GM21576 (cell line): ENCODE results near the gene TLCD3B.

ENCODE experiments used
- ATAC-seq: cut with Tn5 transposase; IDR thresholded peaks from one replicate; pipeline ENCODE4 v1.9.1; 2021; ENCODE audit warnings: mild to moderate bottlenecking, moderate library complexity; ENCODE audit not compliant: unreplicated experiment

The TLCD3B gene

DNA sequence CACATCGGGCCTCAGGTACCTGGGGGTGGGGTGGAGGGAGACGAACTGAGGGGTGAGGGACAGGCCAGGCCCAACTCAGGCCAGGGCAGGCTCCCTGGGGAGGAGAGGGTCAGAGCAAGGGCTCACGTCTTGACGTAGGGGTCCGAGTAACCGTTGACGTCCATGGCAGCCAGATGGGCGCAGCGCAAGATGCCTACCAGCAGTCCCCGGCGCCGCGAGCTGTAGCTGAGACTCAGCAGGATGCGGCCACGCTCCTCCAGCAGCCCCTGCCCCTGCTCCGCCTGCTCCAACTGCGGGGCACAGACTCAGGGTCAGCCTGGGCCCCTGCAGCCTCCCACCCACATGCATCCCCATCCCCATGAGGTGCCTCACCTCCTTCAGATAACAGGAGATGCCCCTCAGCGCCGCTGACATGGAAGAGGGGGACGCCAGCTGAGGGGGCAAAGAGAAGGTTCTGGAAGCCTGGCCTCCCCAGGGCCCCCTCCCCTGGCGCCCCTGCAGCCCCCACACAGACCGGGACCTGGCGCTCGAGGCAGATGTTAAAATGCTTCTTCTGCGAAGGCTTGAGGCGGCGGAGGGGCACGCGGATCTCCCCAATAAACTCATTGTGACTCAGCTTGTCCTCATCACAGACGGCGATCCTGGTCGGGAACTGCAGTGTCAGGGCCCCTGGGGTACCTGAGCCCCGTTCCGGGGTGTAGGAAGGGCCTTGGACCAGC is 24.3 kb downstream of the TLCD3B start:
- no peak for ATAC-seq

DNA sequence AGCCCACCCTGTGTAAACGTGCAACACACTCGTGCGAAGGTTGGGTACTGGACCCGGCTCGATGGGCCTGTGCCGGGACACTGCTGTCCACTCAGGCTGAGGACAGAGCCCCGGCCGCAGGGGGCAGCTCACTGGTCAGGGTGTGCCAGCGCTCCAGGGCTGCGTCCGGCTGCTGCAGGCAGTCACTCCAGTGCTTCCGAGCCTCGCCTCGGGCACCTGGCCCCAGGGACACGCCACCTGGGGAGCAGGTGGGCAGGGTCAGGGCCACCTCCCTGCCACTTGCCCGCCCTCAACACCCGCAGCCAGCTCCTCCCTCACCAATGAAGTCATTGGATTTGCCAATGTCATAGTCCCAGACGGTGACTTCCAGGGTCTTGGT is 25.0 kb downstream of the TLCD3B start:
- no peak for ATAC-seq

DNA sequence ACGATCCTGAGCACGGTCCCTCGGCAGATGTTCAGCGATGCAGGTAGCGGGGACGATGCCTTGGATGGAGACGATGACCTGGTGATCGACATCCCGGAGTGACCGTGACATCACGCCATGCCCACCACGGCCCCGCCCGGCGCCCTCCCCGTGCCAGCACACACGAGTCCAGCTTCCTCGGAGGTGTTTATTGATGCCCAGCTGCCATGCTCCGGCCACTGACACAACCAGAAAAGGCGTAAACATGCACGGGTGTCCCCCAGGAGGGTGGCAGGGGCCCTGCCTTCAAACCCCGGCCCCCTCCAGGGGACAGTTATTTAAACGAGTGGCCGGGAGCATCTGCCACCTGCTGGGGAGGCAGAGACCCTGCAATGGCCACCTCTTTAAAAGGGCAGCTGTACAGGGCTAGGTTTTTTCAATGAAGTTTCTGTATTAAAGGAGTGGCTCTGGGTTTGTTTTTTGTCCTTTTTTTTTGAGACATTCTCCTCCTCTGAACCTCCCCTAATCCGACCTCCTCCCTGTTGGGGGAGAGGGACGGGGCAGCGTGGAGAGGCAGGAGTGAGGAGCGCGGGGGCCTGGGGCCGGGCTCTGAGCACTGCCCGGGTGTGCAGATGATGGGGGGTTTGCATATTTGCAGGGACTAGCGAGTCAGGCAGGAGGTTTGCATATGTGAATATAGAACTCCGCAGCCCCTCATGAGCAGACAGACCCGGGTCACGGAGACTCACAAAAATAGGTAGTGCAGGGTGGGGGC is 25.6 kb downstream of the TLCD3B start:
- no peak for ATAC-seq

DNA sequence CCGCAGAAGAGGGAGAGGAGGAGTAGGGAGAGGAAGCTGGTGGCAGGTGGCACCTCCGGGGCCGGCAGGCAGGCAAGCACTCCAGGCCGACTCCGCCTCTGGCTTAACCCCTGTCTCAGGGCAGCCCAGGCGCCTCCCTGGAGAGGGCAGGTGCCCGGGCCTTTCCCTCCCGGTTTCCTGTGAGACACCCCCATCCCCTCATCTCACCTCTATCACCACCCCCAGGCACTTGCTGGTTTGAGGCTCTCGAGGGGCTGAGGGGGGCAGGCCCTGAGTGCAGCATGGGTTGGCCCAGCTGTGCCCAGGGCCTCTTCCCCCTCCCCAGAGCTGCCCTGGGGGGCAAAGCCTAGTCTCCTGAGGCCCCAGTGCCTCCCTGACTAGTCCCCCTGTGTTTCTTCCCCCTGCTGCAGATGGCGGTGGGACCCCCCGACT is 26.2 kb downstream of the TLCD3B start:
- ATAC-seq, result no peak

DNA sequence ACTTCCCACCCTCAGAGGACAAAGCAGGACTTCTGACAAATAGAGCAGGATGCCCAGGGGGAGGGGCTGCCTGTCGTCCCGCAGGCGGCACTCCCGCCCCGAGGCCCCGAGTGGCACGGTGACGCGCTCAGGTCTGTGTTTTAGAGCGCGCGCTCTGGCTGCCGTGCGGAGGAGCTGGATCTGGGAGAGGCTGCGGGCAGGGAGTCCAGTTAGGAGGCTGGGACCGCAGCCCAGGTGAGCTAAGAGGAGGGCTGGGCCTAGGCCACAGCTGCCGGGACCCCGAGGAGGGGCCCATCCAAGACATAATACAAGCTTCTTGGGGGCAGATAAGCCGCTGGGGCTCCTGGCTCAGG is 26.7 kb downstream of the TLCD3B start:
- ATAC-seq, result no peak

DNA sequence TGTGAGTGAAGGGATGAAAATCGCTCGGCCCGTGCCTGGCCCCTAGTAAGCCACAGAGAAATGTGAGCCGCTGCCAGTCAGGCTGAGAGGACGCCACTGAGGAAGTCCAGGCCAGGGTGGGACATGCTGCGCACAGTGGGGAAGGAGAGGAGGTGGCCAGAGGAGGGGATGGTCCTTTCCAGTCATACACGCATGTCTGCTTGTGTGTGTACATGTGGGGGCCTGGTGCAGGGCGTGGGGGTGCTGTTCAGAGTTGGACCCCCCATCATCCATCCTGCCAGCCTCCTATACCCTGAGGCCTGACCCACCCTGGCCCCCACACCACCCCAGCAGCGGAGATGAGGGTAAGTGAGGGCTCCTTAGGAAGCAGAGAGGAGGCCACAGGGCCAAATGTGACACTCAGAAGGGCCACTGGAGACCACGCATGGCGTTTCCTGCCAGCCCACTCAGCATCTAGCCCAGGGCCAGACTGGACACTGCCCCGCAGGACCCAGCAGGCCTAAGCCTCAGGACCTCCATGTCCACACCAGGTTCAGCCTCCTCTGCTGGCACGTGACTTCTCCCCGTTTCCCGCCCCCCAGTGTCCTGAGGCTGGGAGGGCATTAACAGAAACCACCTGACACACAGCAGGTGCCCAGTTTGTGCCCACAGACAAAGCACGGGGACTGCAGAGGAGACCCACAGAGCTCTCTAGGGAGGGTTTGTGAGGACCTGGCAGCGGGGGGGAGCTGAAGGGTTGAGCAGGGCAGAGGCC is 27.2 kb downstream of the TLCD3B start:
- ATAC-seq, result no peak

DNA sequence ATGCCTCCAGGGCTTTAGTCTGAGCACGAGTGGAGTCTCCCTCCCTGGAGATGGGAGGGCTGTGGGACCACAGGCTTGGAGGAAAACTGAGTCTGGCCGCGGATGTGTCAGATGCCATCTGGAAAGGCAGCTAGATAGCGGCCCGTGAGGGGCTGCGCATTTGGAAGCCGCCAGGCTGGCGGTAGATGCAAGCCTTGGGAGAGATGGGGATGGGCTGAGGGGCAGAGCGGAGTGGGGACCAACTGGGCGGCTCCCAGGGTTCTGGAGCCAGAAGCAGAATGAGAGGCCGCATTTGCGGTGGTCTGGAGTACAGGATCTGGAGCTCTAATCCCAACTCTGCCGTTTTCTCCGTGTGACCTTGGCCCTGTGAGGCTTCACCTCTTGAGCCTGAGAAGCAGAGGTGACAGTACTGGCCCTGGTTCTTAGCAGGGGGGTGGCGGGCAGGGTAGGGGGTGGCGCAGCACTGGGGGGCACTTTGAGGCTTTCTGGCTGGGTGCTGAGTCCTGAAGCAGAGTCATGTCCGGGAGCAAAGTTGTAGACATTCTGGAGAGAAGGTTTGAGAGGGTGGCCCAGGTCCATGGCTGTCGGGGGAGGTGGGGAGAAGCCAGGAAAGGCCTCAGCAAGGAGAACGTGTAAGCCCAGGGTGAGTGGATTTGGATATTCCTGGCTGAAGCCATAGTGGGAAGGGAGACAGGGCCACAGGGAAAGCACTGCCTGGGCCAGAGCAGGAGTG is 28.3 kb downstream of the TLCD3B start:
- ATAC-seq, result no peak

DNA sequence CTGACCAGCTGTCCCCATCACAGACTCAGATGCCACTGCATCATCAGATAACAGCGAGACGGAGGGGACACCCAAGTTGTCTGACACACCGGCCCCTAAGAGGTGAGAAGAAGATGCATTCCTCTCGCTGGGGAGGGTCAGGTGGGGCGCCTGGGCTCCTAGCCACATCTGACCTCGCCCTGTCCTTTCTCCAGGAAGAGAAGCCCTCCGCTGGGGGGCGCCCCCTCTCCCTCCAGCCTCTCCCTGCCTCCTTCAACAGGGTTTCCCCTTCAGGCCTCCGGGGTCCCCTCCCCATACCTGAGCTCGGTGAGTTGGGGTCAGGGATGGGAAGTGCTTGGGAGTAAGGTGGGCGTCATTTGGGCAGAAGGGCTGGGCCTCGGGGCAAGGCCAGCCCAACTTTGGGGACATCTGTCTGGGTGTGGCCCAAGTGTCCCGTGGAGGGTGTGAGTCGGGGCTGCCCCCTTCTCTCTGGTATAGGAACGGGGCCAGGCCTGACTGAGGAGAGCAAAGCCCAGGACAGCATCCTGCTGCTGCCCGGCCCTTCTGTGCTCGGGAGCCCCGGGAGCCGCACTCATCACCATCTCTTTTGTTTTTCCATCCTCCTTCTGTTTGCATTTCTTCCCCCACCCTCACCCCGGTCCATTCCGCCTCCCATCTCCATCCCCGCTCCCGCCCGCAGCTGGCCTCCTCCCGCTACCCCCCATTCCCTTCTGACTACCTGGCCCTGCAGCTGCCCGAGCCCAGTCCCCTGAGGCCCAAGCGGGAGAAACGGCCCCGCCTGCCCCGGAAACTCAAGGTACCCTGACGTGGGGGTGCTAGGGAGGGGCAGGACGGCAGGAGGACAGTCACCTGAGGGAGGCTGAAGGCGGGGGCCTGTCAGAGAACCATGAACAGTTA is 30.1 kb downstream of the TLCD3B start:
- no peak for ATAC-seq

DNA sequence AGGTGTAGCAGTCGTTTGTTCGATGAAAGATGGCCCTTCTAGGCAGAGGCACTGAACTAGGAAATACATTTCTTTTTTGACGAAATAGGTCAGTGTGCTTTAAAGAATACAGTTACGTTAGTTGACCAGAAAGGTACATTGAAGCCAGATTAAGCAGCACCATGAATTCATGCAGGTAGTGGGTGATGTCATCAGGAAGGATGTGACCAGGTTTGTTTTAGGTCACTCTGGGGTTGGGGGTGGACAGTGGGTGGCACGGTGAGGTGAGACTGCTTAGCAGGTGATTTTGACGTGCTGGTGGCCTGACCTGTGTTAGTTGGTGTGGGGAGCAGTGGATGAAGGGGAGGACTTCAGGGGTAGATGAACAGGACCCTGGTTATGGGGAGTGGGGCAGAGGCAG is 31.5 kb downstream of the TLCD3B start:
- ATAC-seq, result no peak

DNA sequence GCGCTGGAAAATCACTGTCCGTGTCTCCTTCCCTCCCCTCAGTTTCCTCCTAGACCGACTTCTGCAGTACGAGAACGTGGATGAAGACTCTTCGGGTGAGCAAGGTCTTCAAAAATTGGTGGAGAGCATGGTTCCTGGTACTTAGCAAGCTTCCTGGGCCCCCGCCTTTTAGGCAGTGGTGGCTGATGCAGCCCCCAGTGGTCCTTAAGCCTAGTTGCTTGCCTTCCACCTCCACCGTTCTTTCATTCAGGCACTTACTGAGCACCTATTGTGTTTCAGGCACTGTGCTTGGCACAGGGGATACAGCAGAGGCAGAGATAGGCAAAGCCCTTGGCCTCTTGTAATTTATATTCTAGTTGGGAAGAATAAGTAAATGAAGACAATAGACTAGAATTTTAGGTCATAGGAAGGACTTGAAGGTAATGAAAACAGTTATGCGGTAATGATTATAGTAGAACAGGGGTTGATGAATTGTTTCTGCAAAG is 34.3 kb downstream of the TLCD3B start:
- no peak for ATAC-seq

DNA sequence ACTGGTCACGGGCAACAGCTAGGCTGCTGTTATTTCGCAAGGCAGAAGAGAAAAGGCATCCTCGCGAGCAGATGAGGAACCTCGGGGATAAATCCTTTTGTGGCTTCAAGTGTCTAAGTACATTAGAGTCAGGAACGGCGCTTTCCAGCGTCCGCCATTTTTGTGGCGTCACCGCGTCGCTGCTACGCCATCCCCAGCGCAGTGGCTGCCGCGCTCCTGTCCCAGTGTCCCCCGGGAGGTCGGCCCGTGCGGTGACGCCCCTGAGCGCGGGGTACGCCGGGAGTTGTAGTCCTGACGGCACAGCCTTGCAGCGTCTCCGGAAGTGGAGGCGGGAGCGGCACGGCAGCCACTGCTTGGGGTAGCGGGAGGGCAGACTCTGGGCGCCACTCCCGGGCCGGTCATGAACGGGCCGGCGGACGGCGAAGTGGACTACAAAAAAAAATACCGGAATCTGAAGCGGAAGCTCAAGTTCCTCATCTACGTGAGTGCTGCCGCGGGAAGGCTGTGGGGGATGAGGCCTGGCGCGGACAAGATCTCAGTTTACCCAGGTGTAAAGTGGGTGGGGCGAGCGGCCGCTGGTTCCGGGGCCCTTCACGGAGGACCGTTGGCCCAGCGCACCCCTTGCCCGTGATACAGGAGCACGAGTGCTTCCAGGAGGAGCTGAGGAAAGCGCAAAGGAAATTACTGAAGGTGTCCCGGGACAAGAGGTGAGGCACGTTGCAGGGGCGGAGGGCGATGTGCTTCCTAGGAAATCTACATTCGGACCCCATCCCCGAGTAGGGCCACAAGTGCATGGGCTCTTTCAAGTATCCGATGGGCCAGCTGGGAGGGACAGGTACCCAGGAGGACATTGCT is 34.9 kb downstream of the TLCD3B start, which contains the start of gene INO80E:
Gene INO80E, plus strand, starts transcription at position 331 of the 855 bp plus-strand sequence. Its CDS starts 70 bp downstream, at position 401.
- peak; percentile 73 for ATAC-seq

DNA sequence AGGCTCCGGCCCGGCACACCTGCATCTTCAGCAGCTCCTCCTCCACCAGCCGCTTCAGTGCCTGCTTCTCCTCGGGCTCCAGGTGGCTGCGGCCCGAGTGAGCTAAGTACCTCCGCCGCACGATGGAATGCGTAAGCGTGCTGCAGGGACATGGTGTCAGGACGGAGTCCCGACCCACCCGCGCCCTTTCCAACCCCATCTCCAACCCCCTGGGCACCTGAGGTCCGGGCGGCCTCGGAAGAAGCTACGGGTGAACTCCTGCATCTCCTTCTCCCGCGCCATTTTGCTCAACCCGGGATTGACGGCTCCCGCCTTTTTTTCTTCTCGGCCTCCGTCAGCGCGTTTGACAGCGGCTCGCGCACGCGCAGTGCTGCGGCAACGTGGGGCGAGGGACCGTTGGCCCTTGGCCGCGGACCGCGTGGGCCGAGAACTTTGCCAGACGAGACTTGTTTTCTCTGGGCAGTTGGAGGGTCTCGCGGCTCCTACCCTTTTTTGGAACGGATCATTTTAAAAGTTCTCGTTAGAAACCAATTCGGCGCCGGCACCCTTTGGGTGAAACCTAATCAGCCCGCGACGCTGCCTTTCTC is 35.7 kb downstream of the TLCD3B start, which contains the start of gene HIRIP3:
Gene HIRIP3, minus strand, starts transcription at position 294 of the 587 bp plus-strand sequence. Its CDS starts 12 bp downstream, at position 282.
- peak; percentile 43 for ATAC-seq

DNA sequence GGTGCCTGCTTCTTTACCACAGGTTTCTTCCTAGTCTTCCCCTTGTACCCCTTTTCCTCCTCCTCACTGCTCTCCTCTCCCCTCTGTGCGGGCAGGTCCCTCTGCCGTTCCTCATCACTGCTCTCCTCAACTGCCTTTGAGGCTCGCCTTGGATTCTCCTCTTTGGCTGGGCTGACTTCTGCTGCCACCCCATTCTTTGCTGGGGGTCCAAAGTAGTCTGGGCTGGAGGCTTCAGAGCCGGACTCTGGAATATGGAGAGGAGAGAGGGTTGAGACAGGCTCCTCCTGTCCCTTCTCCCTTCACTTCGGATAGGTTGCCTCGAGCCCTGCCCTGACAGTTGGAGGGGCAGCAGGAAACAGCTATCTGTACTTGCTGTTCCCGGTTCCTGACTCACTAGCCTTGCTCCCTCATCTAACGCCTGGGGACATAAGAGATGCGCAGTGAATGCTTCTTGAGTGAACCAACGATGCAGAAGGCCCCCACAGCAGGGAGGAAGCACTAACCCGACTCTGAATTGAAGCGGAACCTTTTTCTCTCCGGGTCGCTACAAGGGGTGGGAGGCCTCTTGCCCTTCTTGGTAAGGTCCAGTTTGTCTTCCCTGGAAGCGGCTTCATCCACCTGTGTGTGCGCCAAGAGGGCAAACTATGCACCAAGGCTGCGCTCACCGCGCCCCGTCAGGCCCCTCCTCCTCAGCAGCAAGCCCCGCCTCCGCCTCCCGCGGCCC is 36.3 kb downstream of the TLCD3B start:
- ATAC-seq, result peak; percentile 35

DNA sequence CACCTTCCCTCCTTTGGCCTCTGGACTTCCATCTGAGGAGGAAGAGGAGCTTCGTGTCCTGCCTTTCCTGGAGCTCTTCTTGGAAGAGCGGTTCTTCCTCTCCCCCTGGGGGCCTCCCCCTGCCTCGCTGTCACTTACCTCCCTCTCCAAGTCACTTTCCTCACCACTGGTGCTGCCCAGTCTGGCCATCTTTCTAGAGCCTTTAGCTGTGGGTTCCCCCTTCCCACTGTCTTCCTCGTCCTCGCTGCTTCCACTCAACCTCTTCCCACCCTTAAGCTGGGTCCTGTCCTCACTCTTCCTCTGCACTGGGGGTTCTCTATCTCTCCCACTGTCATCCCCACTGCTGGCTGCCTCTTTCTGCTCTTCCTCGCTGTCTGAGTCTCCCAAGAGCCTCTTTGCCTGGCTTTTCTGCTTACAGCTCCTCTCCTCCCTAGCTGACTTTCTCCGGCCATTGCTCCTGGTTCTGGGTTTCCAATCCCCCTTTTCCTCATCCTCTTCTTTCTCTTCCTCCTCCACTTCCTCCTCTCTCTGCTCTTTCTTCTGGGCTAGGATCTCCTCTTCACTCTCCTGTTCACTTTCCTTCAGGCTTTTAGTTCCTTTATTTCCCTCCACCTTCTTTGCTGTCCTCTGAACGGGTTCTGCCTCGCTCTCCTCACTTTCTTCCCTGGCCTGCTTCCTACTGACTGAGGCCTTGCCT is 37.0 kb downstream of the TLCD3B start:
- ATAC-seq, result no peak

DNA sequence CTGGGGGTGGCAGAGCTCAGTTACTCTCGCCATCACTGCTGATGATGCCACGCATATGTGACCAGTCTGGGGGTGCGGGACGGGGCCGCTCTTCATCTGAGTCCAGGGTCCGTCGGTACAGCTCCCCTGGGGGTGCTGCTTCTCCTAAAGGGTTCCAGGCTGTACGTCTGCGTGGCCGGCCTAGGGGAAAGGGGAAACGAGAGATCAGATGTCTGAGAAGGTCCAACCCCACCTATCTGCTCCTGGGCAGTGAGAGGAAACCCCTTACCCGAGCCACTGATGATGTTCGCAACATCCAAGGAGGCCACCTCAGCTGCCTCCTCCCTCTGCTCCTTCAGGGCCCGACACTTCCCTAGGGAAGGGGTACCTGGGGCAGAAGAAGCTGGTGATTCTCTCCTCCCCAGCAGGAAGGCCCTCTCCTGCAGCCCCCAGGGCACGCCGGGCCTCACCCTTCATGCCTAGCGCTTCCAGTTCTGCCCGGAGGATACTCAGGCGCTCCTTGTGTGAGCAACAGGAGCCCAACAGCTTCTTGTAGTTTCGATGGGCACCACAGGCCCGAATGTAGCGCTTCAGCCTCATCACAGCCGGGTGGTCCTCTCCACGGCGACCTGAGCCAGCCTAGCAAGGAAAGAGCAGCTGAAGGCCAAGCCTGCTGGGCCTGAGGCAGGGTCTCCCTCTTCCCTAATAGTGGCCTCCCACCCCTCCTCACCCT is 37.7 kb downstream of the TLCD3B start:
- no peak for ATAC-seq

DNA sequence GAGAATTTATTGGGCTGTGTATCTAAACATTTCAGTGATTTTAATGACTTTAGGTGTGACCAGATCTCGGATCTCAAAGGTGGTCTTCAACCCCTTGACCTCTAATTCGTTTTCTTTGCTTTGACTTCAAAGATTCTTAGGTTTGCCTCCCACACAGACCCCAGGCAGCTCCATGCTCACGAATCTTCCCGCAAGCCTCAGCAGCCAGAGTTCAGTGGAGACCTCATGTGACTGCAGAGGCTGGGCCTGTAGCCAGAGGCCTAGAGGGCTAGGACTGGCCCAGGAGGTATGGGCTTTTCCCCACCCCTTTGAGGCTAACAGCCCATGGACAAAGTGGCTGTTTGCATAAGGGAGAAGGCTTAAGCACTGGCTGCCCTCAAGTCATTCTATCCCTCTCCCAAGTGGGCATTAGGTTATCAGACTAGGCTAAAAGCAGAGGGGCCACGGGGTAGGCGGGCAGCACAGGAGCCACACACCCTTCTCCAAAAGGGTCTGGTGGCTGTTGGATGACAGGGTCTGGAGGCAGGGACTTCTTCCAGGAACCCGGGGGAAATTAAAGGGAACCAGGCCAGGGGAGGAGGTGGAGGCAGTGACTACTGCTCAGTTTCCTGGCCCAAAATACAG is 38.6 kb downstream of the TLCD3B start:
- no peak for ATAC-seq
